Measurements from ENCODE around the gene HABP4.

The HABP4 gene

DNA sequence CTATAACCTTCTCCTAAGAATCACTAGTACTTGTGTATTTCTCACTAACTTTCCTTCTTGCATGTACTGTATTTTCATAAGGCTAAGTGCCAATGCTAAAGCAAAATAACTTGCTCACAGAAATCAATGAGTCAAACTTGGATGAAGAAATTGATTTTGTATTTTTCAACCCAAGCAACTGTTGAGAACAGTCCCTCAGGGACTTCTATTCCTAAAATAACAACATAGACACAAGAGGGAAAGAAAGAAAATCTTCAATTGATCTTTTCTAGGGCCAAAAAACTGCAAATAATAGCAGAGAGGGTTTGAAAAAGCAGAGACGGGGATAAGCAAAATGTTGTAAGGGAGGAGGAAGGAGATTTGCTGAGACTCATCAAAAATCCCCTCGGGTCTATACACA, 69.8 kb downstream of the HABP4 start:
- DNase-seq (ENCODE audit: low read depth in 2 of 2), result no peak

DNA sequence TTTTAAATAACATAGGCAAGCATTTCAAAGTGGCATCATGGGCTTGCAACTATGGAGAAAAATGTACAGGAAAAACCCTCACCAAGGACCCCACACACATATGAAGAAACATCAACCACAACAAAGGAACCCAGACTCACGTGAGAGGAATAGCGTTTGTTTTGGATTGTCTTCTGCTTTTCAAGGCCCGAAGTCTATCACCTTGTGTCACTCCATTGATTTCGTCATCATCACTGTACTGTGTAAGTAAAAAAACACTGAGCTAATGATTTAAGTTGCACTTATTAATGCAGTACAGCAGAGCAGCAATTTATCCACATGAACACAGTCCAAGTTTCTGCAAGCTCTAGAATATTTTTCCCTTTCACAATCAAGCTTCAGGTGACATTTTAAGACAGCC, 72.4 kb downstream of the HABP4 start:
- DNase-seq (ENCODE audit: low read depth in 2 of 2), result no peak

DNA sequence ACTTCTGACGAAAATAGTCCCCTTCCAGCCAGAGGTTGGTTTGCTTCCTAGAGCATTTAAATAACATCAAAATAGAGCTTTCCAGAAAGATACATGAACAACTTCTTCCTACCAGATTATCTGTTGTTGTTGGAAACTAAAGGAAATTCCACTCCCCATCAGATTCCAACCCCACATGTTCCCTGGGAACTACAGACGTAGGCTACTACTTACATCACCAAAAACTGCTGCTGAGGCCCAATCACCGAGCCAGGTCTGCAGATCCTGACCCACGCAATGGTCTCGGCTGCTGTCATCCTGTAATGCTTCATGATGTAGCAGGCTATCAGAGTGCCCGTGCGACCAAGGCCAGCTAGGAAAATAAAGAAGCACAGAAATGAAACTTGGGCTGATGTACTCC, 73.4 kb downstream of the HABP4 start:
- DNase-seq (ENCODE audit: low read depth in 2 of 2), result no peak

DNA sequence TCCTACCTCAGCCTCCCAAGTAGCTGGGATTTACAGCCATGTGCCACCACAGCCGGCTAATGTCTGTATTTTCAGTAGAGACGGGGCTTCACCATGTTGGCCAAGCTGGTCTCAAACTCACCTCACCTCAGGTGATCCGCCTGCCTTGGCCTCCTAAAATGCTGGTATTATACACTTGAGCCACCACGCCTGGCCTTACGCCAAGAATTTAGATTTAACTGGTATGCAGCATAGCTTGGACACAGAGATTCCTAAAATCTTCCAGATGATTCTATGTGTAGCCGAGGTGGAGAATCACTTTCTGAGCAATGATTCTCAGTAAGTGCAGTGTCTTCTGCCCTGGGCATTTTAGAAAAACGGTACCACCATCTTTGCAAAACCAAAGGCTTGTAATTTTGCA, 74.1 kb downstream of the HABP4 start:
- no peak for DNase-seq (ENCODE audit: low read depth in 2 of 2)

DNA sequence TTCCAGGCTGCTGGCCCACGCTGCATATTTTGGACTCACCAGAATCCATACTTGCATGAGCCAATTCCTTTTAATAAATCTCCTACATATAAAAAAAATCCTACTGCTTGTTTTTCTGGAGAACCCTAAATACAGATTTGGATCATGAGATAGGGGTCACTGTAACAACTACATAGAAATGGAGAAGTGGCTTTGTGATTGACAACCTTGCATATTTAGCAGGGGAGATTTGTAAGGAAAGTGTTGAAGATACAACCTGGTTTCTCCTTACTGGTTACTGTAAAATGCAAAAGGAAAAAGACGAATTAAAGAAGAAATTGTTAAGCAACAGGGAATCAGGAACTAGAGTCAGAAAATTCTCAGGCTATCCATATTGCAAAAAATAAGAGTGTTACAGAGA, 74.8 kb downstream of the HABP4 start:
- DNase-seq (ENCODE audit: low read depth in 2 of 2), result no peak

DNA sequence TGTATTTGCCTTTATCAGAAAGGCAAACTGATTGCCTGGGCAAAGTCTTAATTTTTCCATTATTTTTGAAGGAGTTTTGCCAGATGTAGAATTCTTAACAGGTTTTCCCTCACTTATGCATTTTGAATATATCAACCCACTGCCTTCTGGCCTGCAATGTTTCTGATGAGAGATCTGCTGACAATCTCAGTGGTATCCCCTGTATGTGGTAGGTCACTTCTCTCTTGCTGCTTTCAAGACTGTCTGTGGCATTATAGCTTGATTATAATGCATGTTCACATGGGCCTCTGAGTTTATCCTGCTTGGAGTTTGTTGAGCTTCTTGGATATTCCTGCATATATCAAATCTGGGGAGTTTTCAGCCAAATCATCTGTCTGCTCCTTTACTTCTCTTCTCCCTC, 82.2 kb downstream of the HABP4 start:
- no peak for DNase-seq (ENCODE audit: low read depth in 2 of 2)

DNA sequence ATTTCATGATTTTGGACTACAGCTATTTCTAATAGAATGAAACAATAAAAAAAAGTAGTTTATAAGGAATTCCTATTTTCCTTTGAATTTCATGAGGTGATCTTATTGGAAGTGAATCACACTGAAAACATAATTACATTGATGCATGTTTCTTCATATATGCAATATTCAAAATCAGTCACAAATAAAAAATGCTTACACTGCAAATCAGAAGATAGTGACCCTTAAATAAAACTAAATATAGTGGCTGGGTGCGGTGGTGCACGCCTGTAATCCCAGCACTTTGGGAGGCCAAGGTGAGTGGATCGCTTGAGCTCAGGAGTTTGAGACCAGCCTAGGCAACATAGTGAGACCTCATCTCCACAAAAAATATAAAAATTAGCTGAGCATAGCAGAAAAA, 90.1 kb downstream of the HABP4 start:
- DNase-seq (ENCODE audit: low read depth in 2 of 2), result no peak
